Activated T-cell treated with anti-CD3 and anti-CD28 coated beads, Interleukin-2, amount 50 U/mL, for 4 hours (primary cell): ENCODE measurements around the gene LPGAT1. TPM values are rescaled to one million over a fixed set of nuclear protein-coding genes. Genes with fewer than 3 reads are reported as not detected.

Experiments used
- ATAC-seq, 2 donors: fragments of 200-7000 bp; cut with Tn5 transposase; one replicate each; pipeline ENCODE4 v1.10.0; 2021
- DNase-seq: peaks from one replicate; pipeline ENCODE4 v3.0.0-alpha.2; 2020
- H3K27me3 Mint-ChIP-seq: one replicate; pipeline ENCODE4 v1.8.0; 2021; ENCODE audit warnings: low read depth, mixed read lengths
- H3K36me3 Mint-ChIP-seq: one replicate; pipeline ENCODE4 v1.8.0; 2022; ENCODE audit warnings: mixed read lengths; ENCODE audit not compliant: insufficient read depth
- H3K4me1 Mint-ChIP-seq: one replicate; pipeline ENCODE4 v1.8.0; 2021; ENCODE audit warnings: low read depth, mixed read lengths
- H3K4me3 Mint-ChIP-seq: one replicate; pipeline ENCODE4 v1.8.0; 2021; ENCODE audit warnings: mild to moderate bottlenecking, moderate library complexity, mixed read lengths
- H3K9me3 Mint-ChIP-seq: one replicate; pipeline ENCODE4 v1.8.0; 2021; ENCODE audit warnings: mixed read lengths
- total RNA-seq, 3 donors: library from RNA; stranded (reverse); gene quantifications; one replicate each; pipeline ENCODE4 v1.2.1, GENCODE V29; 2021

LPGAT1 gene
- total RNA-seq, 3 donors from 2014 or later: 31.7 to 46.9 (median 36.0) TPM

- Mint-ChIP-seq H3K4me1 (peaks cover 35% of the 10 kb centered on the region), H3K27me3 (no peaks in the 10 kb centered on the region), H3K36me3 (no peaks in the 10 kb centered on the region), H3K9me3 (no peaks in the 10 kb centered on the region), H3K4me3 (no peak overlapping the region)
- ATAC-seq: peak; percentile 83 to 84
- DNase-seq: peak; percentile 13
These were observed 91.8 kb downstream of the LPGAT1 start for GRCh38 chr1:211738691-211739301.

- Mint-ChIP-seq H3K4me1 (peaks cover 35% of the 10 kb centered on the region), H3K27me3 (peaks cover 2% of the 10 kb centered on the region), H3K4me3 (peak overlapping the region; percentile 13), H3K36me3 (no peaks in the 10 kb centered on the region), H3K9me3 (no peaks in the 10 kb centered on the region)
- DNase-seq (no peak), ATAC-seq (peak; percentile 29 to 36)
These were observed 92.4 kb downstream of the LPGAT1 start for GRCh38 chr1:211738096-211738690.

GRCh38 chr1:211737115-211738035, 93.2 kb downstream of the LPGAT1 start:
- no peaks in the 10 kb centered on the region for H3K36me3 Mint-ChIP-seq
- H3K9me3 Mint-ChIP-seq: no peaks in the 10 kb centered on the region
- no peak overlapping the region for H3K4me3 Mint-ChIP-seq
- H3K27me3 Mint-ChIP-seq: peaks cover 2% of the 10 kb centered on the region
- DNase-seq: no peak
- ATAC-seq: no peak
- peaks cover 32% of the 10 kb centered on the region for H3K4me1 Mint-ChIP-seq

GRCh38 chr1:211736351-211736915, 94.1 kb downstream of the LPGAT1 start:
- no peaks in the 10 kb centered on the region for H3K36me3 Mint-ChIP-seq
- peaks cover 32% of the 10 kb centered on the region for H3K4me1 Mint-ChIP-seq
- no peak overlapping the region for H3K4me3 Mint-ChIP-seq
- peaks cover 2% of the 10 kb centered on the region for H3K27me3 Mint-ChIP-seq
- DNase-seq (no peak), ATAC-seq (no peak)
- no peaks in the 10 kb centered on the region for H3K9me3 Mint-ChIP-seq

- Mint-ChIP-seq H3K27me3 (peaks cover 2% of the 10 kb centered on the region), H3K4me3 (no peak overlapping the region), H3K9me3 (no peaks in the 10 kb centered on the region), H3K4me1 (peaks cover 32% of the 10 kb centered on the region), H3K36me3 (no peaks in the 10 kb centered on the region)
- ATAC-seq (no peak), DNase-seq (no peak)
These were observed 95.1 kb downstream of the LPGAT1 start for GRCh38 chr1:211735208-211736170.

- H3K4me3 Mint-ChIP-seq: no peak overlapping the region
- no peaks in the 10 kb centered on the region for H3K36me3 Mint-ChIP-seq
- peaks cover 2% of the 10 kb centered on the region for H3K27me3 Mint-ChIP-seq
- no peak for ATAC-seq
- H3K4me1 Mint-ChIP-seq: peaks cover 25% of the 10 kb centered on the region
- no peak for DNase-seq
- no peaks in the 10 kb centered on the region for H3K9me3 Mint-ChIP-seq
These were observed 95.8 kb downstream of the LPGAT1 start for GRCh38 chr1:211734791-211735190.

- DNase-seq (no peak), ATAC-seq (no peak)
- Mint-ChIP-seq H3K27me3 (peaks cover 2% of the 10 kb centered on the region), H3K4me3 (no peak overlapping the region), H3K9me3 (no peaks in the 10 kb centered on the region), H3K36me3 (no peaks in the 10 kb centered on the region), H3K4me1 (peaks cover 21% of the 10 kb centered on the region)
These were observed 96.2 kb downstream of the LPGAT1 start for GRCh38 chr1:211734359-211734758.

GRCh38 chr1:211732293-211732980, 98.1 kb downstream of the LPGAT1 start:
- Mint-ChIP-seq H3K36me3 (no peaks in the 10 kb centered on the region), H3K4me3 (no peak overlapping the region), H3K4me1 (peaks cover 2% of the 10 kb centered on the region), H3K9me3 (no peaks in the 10 kb centered on the region), H3K27me3 (peaks cover 2% of the 10 kb centered on the region)
- DNase-seq: no peak
- ATAC-seq: no peak

GRCh38 chr1:211731456-211732292, 98.9 kb downstream of the LPGAT1 start:
- Mint-ChIP-seq H3K9me3 (no peaks in the 10 kb centered on the region), H3K4me3 (no peak overlapping the region)
- no peak for ATAC-seq

GRCh38 chr1:211730347-211730746, 100.2 kb downstream of the LPGAT1 start:
- no peak overlapping the region for H3K4me3 Mint-ChIP-seq
- DNase-seq: no peak

More at GRCh38 chr1:211731456-211732292, 98.9 kb downstream of the LPGAT1 start:
- no peaks in the 10 kb centered on the region for H3K36me3 Mint-ChIP-seq
- H3K4me1 Mint-ChIP-seq: no peaks in the 10 kb centered on the region
- H3K27me3 Mint-ChIP-seq: peaks cover 2% of the 10 kb centered on the region
- no peak for DNase-seq

GRCh38 chr1:211729238-211729637, 101.3 kb downstream of the LPGAT1 start:
- DNase-seq: no peak
- Mint-ChIP-seq H3K27me3 (peaks cover 4% of the 10 kb centered on the region), H3K4me1 (no peaks in the 10 kb centered on the region), H3K4me3 (no peak overlapping the region), H3K36me3 (no peaks in the 10 kb centered on the region), H3K9me3 (no peaks in the 10 kb centered on the region)
- ATAC-seq: no peak

More at GRCh38 chr1:211730347-211730746, 100.2 kb downstream of the LPGAT1 start:
- ATAC-seq: no peak
- Mint-ChIP-seq H3K36me3 (no peaks in the 10 kb centered on the region), H3K27me3 (peaks cover 4% of the 10 kb centered on the region), H3K4me1 (no peaks in the 10 kb centered on the region), H3K9me3 (no peaks in the 10 kb centered on the region)

GRCh38 chr1:211726467-211726995, 104.0 kb downstream of the LPGAT1 start:
- Mint-ChIP-seq H3K36me3 (no peaks in the 10 kb centered on the region), H3K9me3 (no peaks in the 10 kb centered on the region), H3K27me3 (peaks cover 2% of the 10 kb centered on the region), H3K4me1 (no peaks in the 10 kb centered on the region), H3K4me3 (no peak overlapping the region)
- no peak for ATAC-seq
- DNase-seq: no peak
